Measurements from ENCODE around the gene MLLT10.
"Not testable (repeated sequence)": the region's sequence is repeated elsewhere in the genome, so short reads cannot be mapped to it uniquely, and the experiment has no call there.

Gene MLLT10

DNA sequence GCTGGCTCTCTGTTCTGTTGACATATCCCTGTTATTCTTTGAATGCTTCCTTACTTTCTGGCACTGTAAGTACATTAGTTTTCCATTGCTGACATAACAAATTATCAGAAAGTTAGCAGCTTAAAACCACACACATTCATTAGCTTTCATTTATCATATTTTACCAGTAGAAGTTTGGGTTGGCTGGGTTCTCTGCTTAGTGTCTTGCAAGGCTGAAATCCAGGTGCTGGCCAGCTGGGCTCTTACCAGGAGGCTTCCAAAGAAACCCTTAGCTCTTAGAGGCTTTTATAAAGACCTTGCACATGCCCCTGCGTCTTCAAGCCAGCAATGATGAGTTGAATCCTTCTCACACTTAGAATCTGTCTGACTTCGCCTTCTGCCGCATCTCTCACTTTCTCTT, 160.6 kb downstream of the MLLT10 start:
- DNase-seq (ENCODE audit: low read depth, low spot score), result no peak

DNA sequence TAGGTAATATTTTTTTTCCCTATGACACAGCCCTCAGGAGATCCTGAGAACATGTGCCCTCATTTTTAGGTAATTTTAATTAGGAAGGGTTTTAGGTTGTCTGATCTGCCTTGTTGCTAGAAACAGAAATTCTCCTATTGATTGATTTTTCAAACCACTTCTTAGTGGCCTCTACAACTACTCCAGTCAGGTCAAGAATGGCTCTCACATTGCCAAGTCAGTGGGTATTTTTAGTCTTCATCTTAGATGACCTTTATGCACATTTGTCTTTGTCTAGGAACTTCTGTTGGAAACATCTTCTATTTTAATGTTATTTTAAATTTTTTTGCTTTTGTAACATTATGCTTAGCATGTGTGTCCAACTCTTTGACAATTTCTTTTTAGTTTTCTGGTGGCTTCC, 162.3 kb downstream of the MLLT10 start:
- DNase-seq (ENCODE audit: low read depth, low spot score), result no peak

DNA sequence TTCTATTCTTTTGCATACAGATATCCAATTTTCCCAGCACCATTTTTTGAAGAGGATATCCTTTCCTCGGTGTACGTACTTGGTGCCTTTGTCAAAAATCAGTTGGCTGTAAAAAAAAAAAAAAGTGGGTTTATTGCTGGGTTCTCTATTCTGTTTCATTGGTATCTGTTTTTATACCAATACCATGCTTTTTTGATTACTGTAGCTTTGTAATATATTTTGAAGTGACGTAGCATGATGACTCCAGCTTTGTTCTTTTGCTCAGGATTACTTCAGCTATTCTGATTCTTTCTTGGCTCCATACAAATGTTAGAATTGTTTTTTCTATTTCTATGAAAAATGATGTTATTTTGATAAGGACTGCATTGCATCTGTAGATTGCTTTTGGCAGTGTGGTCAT, 165.5 kb downstream of the MLLT10 start:
- DNase-seq (ENCODE audit: low read depth, low spot score), result no peak

DNA sequence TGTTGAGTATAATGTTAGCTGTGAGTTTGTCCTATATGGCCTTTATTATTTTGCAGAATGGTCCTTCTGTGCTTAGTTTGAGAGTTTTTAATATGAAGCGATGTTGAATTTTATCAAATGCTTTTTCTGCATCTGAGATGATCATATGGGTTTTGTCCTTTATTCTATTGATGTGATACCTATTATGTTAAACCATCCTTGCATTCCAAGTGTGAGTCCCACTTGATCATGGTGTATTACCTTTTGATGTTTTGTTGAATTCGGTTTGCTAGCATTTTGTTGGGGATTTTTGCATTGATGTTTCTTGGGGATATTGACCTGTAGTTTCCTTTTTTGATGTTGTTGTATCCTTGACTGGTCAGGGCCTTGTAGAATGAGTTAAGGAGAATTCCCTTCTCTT, 166.4 kb downstream of the MLLT10 start:
- no peak for DNase-seq (ENCODE audit: low read depth, low spot score)

- DNase-seq (ENCODE audit: low read depth, low spot score), result no peak
Measured at GRCh38 chr10:21702633-21703111, 168.6 kb downstream of the MLLT10 start.

GRCh38 chr10:21705142-21705827, 171.3 kb downstream of the MLLT10 start:
- no peak for DNase-seq (ENCODE audit: low read depth, low spot score)

DNA sequence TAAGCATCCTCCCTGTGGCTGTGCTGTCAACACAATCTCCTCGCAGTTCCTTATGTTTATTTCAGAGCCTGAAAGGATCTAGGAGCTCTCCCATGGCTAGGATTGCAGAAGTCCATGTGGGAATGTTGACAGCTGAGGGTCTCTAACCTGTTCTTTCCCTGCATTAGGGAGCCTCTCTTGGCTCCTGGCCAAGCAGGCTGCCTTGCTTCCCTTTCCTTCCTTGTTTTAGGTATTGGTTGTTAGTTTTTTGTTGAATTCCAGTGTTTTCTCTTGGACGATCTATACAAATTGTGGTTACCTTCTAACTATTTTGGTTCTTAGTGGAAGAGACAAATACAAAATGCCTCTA, 171.8 kb downstream of the MLLT10 start:
- DNase-seq (ENCODE audit: low read depth, low spot score), result no peak

DNA sequence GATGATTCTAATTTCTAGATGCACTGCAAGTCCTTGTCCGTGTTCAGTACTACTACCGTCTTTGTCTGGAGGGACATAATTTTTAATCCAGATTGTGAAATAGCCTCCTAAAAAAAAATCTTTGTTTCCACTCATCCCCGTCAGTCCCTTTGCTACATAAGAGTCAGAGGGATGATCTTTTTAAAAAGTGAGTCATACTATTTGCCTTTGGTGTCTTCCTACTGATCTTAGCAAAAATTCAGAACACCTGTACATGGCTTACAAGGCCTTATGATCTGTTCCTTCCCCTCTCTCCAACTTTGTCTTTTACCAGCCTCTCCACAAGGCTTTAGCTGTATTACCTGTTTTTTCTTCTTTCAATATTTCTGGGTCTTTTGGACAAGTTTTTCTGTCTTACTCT, 173.5 kb downstream of the MLLT10 start:
- DNase-seq (ENCODE audit: low read depth, low spot score), result no peak

- DNase-seq (ENCODE audit: low read depth, low spot score), result no peak
Measured at GRCh38 chr10:21712975-21713374, 178.9 kb downstream of the MLLT10 start.

GRCh38 chr10:21715531-21716195, 181.6 kb downstream of the MLLT10 start:
- DNase-seq (ENCODE audit: low read depth, low spot score), result no peak

DNA sequence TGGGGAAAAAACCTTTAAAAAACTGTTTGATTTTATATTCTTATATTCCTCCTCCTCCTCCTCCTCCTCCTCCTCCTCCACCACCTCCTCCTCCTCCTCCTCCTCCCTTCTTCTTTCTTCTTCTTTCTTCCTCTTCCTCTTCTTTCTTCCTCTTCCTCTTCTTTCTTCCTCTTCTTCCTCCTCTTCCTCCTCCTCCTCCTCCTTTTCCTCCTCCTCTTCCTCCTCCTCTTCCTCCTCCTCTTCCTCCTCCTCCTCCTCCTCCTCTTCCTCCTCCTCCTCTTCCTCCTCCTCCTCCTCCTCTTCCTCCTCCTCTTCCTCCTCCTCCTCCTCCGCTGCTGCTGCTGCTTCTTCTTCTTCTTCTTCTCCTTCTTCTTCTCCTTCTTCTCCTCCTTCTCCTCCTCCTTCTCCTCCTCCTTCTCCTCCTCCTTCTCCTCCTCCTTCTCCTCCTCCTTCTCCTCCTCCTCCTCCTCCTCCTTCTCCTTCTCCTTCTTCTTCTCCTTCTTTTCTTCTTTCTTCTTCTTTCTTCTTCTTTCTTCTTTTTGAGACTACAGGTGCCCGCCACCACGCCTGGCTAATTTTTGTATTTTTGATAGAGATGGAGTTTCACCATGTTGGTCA, 183.5 kb downstream of the MLLT10 start:
- DNase-seq (ENCODE audit: low read depth, low spot score), result not testable (repeated sequence)

DNA sequence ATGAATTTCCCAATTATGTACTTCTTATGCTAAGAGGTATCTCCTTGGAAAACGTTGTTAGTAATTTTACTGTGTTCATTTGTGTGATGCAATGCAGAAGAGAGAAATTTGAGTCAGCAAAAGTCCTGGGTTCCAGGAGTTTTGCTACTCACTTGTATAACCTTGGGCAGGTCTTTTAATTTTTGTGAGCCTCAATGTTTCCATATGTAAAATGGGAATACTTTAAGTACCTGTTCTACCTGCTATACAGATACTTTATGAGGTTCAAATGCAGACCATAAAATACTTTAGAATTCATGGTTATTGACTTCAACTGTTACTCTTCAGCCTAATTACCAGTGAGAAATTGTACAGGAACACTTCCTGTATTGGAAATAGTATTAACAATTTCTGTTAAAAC, 185.5 kb downstream of the MLLT10 start:
- DNase-seq (ENCODE audit: low read depth, low spot score), result no peak

DNA sequence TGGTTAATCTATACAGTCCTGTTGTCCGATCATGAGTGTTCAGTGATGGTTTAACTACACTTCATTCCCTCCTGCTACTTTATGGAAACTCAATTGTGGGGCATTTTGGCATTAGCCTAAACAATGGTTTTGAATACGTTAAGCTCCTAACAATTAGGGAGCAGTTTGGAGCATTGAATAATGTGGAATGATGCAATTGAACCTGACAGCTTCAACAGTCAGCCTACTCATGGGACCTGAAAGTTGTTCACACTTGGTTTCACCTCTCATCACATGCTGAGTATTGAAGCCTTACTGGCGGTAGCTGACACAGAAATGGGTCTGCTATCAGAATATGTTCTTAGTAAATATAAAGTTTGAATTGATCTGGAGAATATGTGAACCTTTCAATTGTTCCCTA, 186.1 kb downstream of the MLLT10 start:
- DNase-seq (ENCODE audit: low read depth, low spot score), result no peak

GRCh38 chr10:21721000-21721665, 187.1 kb downstream of the MLLT10 start:
- no peak for DNase-seq (ENCODE audit: low read depth, low spot score)

DNA sequence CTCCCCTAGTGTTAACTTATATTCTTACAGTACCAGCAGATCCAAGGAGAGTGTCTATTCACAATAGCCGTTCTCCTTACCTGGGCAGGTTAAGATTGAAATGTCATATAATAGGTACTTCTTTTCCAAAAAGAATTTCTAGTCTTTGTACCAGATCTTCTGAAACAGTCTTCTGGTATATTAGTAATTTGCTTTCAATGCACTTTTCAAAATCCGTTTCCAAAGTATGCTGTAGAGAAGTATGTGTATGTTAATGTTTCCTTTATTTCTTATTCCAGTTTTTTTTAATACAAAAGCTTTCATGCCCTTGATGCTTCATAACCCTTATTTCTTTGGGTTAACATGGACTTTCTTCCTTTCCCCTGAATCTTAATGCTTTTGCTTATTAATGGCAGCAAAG, 188.2 kb downstream of the MLLT10 start:
- DNase-seq (ENCODE audit: low read depth, low spot score), result no peak

- no peak for DNase-seq (ENCODE audit: low read depth, low spot score)
Measured at GRCh38 chr10:21724020-21724589, 190.1 kb downstream of the MLLT10 start.

DNA sequence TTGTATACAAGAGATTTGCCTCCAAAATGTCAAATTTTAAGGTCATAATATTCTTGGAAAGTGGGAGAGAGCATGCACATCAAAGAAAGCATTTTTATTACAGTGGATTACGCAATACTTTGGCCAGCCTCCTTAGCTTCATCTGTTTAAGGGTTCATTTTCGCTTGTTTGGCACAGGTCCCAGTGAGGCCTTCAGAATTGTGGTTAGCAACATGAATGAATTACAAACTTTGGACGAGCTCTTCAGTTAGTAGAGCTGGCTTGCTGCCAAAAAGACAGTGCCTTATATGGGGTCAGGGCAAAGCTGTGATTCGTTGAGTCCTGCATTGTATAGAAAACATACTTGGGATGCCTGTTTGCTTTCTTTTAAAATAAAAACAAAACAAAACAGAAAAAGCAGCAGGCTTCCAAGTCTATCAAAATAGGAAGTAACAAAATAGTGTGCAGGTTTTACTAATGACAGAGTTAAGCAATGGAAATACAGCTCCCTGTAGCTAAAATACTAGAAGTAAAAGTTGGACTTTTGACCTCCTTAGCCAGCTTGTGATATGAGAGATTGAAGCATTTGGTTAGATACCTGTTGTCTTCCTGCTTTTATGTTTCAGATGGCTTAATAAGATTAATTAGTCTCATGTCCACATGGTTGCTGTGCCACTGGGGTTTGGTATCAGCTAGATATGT, 190.8 kb downstream of the MLLT10 start:
- DNase-seq (ENCODE audit: low read depth, low spot score), result no peak

DNA sequence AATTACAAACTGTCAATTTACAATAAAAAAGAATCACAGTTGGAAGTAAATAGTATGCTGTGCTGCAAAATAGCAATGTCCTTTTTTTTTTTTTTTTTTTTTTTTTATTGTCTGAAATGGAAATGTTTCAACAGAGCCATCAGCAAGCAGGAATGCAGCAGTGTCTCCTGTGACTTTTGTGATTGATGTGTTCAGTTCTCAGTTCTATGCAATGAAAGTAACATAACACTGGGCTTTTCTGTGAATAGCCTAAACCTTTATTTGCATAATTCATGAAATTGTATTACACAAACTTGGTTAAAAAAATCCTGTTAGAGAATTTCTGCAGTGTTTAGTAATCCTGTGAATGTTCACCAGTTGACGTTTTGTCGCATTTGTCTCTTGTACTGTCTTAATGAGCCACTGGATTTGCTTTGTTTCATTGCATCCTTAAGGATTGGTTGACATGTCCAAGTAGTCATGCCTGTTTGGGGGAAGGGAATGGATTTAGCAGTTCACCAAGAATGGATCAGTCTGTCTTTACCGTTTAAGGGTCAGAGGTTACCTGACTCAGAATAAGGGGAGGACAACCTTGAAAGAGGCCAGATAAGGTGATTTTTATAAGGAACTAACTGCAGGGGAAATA, 192.7 kb downstream of the MLLT10 start:
- peak; percentile 37 for DNase-seq (ENCODE audit: low read depth, low spot score)

DNA sequence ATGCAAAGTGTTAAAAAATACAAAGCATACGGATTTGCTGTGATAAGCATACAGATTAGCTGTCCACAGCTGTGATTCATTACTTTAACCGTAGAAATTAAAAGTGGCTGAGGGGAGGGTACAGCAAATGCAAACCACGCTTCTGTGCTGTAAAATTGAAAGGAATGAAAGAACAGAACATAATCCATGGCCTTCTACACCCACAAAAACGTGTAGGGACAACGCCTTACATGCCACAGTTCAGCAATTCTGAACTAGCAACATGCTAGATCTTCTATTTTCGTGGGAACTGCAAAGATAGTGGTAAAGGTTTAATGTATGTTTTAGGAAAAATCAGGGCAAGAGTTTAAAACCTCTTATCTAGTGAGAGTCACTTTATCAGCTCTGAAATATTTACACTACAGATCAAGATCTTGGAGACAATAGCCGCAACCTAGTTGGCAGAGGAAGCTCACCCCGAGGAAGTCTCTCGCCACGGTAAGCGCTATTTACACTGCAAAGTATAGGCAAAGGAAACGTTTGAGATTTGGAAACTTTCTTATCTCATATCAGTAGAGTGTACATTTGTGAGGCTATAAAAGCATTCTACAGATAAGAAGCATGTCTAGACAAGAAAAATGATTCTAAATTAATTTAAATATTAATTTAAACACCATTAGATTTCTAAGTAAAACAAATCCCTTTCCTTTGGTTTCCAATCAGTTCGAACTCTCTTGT, 193.6 kb downstream of the MLLT10 start:
- no peak for DNase-seq (ENCODE audit: low read depth, low spot score)

DNA sequence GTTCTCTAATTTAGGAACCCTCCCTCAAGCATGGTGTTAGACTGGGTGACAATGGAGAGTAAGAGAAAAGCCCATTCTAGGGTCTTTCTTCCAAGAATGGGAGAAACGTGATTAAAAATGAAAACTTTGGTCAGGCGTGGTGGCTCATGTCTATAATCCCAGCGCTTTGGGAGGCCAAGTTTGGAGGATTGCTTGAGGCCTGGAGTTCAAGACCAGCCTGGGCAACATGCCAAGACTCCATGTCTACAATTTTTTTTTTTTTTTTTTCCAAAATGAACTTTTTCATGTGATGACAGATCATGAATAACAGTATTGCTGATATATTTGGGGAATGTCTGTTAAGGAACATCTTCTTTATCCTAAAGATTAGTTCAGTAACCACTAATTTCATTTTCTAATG, 194.6 kb downstream of the MLLT10 start:
- no peak for DNase-seq (ENCODE audit: low read depth, low spot score)
